ENCODE results near the gene MRPL20. TPM values are rescaled to one million over a fixed set of nuclear protein-coding genes. Genes with fewer than 3 reads are reported as not detected.
"Not testable (repeated sequence)": the region's sequence is repeated elsewhere in the genome, so short reads cannot be mapped to it uniquely, and the experiment has no call there.

Gene MRPL20
- polyA plus RNA-seq, 1 donor from 2014 or later = 204 TPM

- not testable (repeated sequence) for H3K9me3 ChIP-seq (ENCODE audit: low read length); H4K20me1 ChIP-seq (ENCODE audit: insufficient read depth); H3F3A ChIP-seq (ENCODE audit: insufficient read depth, low read length, poor library complexity, severe bottlenecking); H3K4me3 ChIP-seq (ENCODE audit: low read length); H3K36me3 ChIP-seq (ENCODE audit: insufficient read depth, low read length); H3K9ac ChIP-seq (ENCODE audit: low read length); H3K4me2 ChIP-seq (ENCODE audit: low read length); H3K27me3 ChIP-seq (ENCODE audit: insufficient read depth, low read depth, low read length); H3K27ac ChIP-seq (ENCODE audit: low read length); H3K9me2 ChIP-seq (ENCODE audit: insufficient read depth, low read length); H2AFZ ChIP-seq (ENCODE audit: low read depth, low read length)
- H3K79me2 ChIP-seq (replicated peaks; ENCODE audit: insufficient read depth, low read length) = peaks cover 39% of the 10 kb centered on the region
Measured at GRCh38 chr1:1402901-1403392, 4.1 kb downstream of the MRPL20 start.

DNA sequence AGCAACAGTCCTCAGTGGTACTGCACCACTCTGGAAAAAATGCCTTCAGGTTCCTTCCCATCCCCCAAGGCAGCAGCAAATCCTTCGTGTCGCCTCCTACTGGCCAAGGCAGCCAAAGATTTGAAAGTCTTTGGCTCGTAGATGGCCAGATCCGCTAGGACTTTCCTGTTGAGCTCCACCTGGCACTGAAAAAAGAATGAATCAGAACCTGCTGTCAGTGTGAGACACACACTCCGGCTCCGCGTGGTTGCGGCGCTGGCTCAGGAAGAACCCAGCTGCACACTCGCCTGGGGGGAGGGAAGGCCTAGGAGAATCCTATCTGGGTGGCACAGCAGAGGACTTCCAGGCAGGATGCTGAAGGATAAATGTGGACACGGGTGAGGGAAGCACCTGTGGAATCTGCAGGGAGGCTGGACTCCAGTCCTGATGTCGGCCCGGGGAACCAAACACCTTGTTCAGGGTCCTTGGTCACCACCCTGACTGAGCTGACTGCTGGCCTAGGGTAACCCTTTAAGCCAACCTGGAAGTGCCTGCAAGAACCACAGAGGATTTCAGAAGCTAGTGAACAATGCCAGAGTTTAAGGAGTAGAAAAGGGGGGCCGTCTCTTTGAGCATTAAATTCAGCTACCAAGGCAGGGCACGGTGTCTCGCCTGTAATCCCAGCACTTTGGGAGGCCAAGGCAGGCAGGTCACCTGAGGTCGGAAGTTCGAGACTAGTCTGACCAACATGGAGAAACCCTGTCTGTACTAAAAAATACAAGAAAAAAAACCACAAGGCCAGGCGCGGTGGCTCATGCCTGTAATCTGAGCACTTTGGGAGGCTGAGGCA is 4.8 kb downstream of the MRPL20 start:
- no peak overlapping the region for H3K4me2 ChIP-seq (ENCODE audit: low read length)
- H3K4me3 ChIP-seq (ENCODE audit: low read length) = no peak overlapping the region
- no peaks in the 10 kb centered on the region for H3K27me3 ChIP-seq (ENCODE audit: insufficient read depth, low read depth, low read length)

More for the DNA sequence above, 4.8 kb downstream of the MRPL20 start:
- Histone ChIP-seq H3K36me3 (ENCODE audit: insufficient read depth, low read length) (no peaks in the 10 kb centered on the region), H3F3A (ENCODE audit: insufficient read depth, low read length, poor library complexity, severe bottlenecking) (no peaks in the 10 kb centered on the region), H3K79me2 (replicated peaks; ENCODE audit: insufficient read depth, low read length) (peaks cover 41% of the 10 kb centered on the region), H3K9me2 (ENCODE audit: insufficient read depth, low read length) (no peaks in the 10 kb centered on the region), H4K20me1 (ENCODE audit: insufficient read depth) (no peaks in the 10 kb centered on the region), H3K9me3 (ENCODE audit: low read length) (no peaks in the 10 kb centered on the region), H2AFZ (ENCODE audit: low read depth, low read length) (no peak overlapping the region), H3K27ac (ENCODE audit: low read length) (no peak overlapping the region), H3K9ac (ENCODE audit: low read length) (no peak overlapping the region)
- TF ChIP-seq MXI1 (conservative IDR thresholded peaks at IDR 0.05; ENCODE audit: poor library complexity, severe bottlenecking) (no peak), RAD21 (conservative IDR thresholded peaks at IDR 0.05) (no peak), CTCF (IDR thresholded peaks at IDR 0.05; ENCODE audit: poor library complexity, severe bottlenecking) (peak; percentile 52), SMC3 (conservative IDR thresholded peaks at IDR 0.05; ENCODE audit: poor library complexity) (no peak), EP300 (conservative IDR thresholded peaks at IDR 0.05; ENCODE audit: poor library complexity, severe bottlenecking) (no peak), EZH2 (IDR thresholded peaks at IDR 0.05; ENCODE audit: borderline replicate concordance, insufficient read depth, low read length, poor library complexity, severe bottlenecking) (no peak), POLR2AphosphoS5 (IDR thresholded peaks at IDR 0.05) (no peak)
- TF ChIP-seq, protein P1, sequence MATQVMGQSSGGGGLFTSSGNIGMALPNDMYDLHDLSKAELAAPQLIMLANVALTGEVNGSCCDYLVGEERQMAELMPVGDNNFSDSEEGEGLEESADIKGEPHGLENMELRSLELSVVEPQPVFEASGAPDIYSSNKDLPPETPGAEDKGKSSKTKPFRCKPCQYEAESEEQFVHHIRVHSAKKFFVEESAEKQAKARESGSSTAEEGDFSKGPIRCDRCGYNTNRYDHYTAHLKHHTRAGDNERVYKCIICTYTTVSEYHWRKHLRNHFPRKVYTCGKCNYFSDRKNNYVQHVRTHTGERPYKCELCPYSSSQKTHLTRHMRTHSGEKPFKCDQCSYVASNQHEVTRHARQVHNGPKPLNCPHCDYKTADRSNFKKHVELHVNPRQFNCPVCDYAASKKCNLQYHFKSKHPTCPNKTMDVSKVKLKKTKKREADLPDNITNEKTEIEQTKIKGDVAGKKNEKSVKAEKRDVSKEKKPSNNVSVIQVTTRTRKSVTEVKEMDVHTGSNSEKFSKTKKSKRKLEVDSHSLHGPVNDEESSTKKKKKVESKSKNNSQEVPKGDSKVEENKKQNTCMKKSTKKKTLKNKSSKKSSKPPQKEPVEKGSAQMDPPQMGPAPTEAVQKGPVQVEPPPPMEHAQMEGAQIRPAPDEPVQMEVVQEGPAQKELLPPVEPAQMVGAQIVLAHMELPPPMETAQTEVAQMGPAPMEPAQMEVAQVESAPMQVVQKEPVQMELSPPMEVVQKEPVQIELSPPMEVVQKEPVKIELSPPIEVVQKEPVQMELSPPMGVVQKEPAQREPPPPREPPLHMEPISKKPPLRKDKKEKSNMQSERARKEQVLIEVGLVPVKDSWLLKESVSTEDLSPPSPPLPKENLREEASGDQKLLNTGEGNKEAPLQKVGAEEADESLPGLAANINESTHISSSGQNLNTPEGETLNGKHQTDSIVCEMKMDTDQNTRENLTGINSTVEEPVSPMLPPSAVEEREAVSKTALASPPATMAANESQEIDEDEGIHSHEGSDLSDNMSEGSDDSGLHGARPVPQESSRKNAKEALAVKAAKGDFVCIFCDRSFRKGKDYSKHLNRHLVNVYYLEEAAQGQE (IDR thresholded peaks at IDR 0.05; ENCODE audit: borderline replicate concordance) = no peak

Data from neural cell (in vitro differentiated cells).